Cardiac atrium fibroblast (primary cell): Measurements from ENCODE around the gene TUBB8. TPM values are rescaled to one million over a fixed set of nuclear protein-coding genes. Genes with fewer than 3 reads are reported as not detected.

Experiments used
- total RNA-seq: library from RNA; depleted of rRNA; stranded (reverse); fragments of >200 nt; gene quantifications from 2 replicates; pipeline ENCODE4 v1.2.3, GENCODE V29; 2015

TUBB8 gene
- not detected in 2 replicates for total RNA-seq

GRCh38 chr10:48996-49395 is at the start of gene TUBB8:
TUBB8 (minus strand) TSS chr10:49296; CDS start chr10:49238, 58 bp downstream.

Other genes starting within 250 kb of the TUBB8 start
- gene ZMYND11, start 86.2 kb upstream of the TUBB8 start, total RNA-seq, result 32.4 and 40.3 TPM in 2 replicates